A673 (cell line): ENCODE results near the gene EMC6. TPM values are rescaled to one million over a fixed set of nuclear protein-coding genes. Genes with fewer than 3 reads are reported as not detected.

Experiments
- BruUV-seq: library from RNA; stranded (reverse); fragments of 400-500 nt; replicated peaks from 2 replicates; lab custom pipeline; 2021; lab: Mats Ljungman, UMichigan
- CTCF ChIA-PET: fragments of 300-600 bp; sonication (Branson Sonifier 250); formaldehyde crosslinking; loops from one replicate; lab custom pipeline; 2022; ENCODE audit warnings: antibody characterized with exemption; lab: Charles Lee
- POLR2A ChIA-PET: fragments of 300-600 bp; sonication (Branson Sonifier 250); formaldehyde crosslinking; loops from one replicate; lab custom pipeline; 2022; ENCODE audit warnings: antibody characterized with exemption; ENCODE audit not compliant: low non-redundant PET; lab: Charles Lee
- DNase-seq: peaks from one replicate; pipeline ENCODE4 v3.0.0-alpha.2; 2015; ENCODE audit warnings: low spot score
- H3K27ac ChIP-seq: fragments of 200-600 bp; sonication (generic); 2 replicates; pipeline ENCODE4 v1.5.1; 2016; ENCODE audit warnings: mixed run types, low read depth, mild to moderate bottlenecking, mixed read lengths, antibody characterized with exemption, low read length; ENCODE audit not compliant: poor library complexity, severe bottlenecking
- H3K27me3 ChIP-seq: fragments of 200-600 bp; sonication (generic); replicated peaks from 2 replicates; pipeline ENCODE4 v1.6.1; 2017; ENCODE audit warnings: mixed run types, low read depth, mild to moderate bottlenecking, mixed read lengths, antibody characterized with exemption, low read length; ENCODE audit not compliant: insufficient read depth, poor library complexity
- H3K36me3 ChIP-seq: fragments of 200-600 bp; sonication (generic); 2 replicates; pipeline ENCODE4 v1.6.1; 2016; ENCODE audit warnings: mixed run types, mild to moderate bottlenecking, mixed read lengths, antibody characterized with exemption, low read length; ENCODE audit not compliant: insufficient read depth, poor library complexity, severe bottlenecking
- H3K4me1 ChIP-seq: fragments of 200-600 bp; sonication (generic); 2 replicates; pipeline ENCODE4 v1.6.1; 2017; ENCODE audit warnings: mixed run types, mild to moderate bottlenecking, mixed read lengths, antibody characterized with exemption, low read length; ENCODE audit not compliant: insufficient read depth, poor library complexity, severe bottlenecking
- H3K4me3 ChIP-seq: fragments of 200-600 bp; sonication (generic); 2 replicates; pipeline ENCODE4 v1.5.1; 2016; ENCODE audit warnings: low read depth, mixed run types, mild to moderate bottlenecking, mixed read lengths, low read length; ENCODE audit not compliant: poor library complexity, severe bottlenecking
- H3K9me3 ChIP-seq: fragments of 200-600 bp; sonication (generic); 2 replicates; pipeline ENCODE4 v1.6.1; 2016; ENCODE audit warnings: mixed run types, low read depth, mild to moderate bottlenecking, mixed read lengths, antibody characterized with exemption, low read length; ENCODE audit not compliant: poor library complexity, severe bottlenecking
- EZH2 ChIP-seq: fragments of 200-600 bp; sonication (generic); IDR thresholded peaks from 2 replicates; pipeline ENCODE4 v1.6.1; 2017; ENCODE audit warnings: borderline replicate concordance, low read depth, mild to moderate bottlenecking, mixed read lengths, antibody characterized with exemption, low read length; ENCODE audit not compliant: poor library complexity, severe bottlenecking
- intact Hi-C: fragments of 100-400 bp; cut with micrococcal nuclease; formaldehyde crosslinking; loops from one replicate; pipeline ENCODE4 v1.10.0; 2022; ENCODE audit not compliant: unreplicated experiment
- total RNA-seq: library from RNA; stranded (reverse); gene quantifications from 2 replicates; pipeline ENCODE4 v1.2.3, GENCODE V29; 2021
- TF ChIP-seq, protein P1 (sequence below): fragments of 300-800, 200-600 bp; sonication (generic); conservative IDR thresholded peaks from 2 replicates; pipeline ENCODE4 v1.5.1; 2017; ENCODE audit warnings: low read depth, mild to moderate bottlenecking, antibody characterized with exemption, low read length, moderate library complexity, mixed read lengths

Gene EMC6
- total RNA-seq, 1 experiment from 2014 or later: 70.9 TPM

DNA sequence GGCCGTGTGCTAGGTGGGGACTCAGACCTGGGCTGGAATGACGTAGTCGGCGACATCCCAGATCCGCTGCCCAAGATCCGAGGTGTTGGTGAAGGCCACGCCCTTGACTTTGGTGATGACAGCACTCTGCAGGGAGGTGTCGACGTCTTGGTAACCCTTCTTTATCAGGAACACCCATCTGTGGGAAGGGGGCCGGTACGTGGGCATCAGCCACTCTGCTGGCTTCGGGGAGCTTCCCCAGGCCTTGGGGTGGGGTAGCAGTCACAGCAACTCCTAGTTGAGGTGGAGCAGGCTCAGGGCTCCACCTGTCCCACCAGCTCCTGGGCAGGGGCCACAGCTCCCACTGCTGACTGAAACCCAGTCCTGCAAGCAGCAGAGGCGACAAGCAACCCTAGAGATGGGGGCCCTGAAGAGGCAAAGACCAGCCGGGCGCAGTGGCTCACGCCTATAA, 23.0 kb downstream of the EMC6 start:
- peaks cover 21% of the 10 kb centered on the region for H3K27me3 ChIP-seq
- intact Hi-C loops: no loop called here
- no peaks in the 10 kb centered on the region for H3K36me3 ChIP-seq
- DNase-seq: no peak
- TF ChIP-seq EZH2: no peak
- TF ChIP-seq, protein P1, sequence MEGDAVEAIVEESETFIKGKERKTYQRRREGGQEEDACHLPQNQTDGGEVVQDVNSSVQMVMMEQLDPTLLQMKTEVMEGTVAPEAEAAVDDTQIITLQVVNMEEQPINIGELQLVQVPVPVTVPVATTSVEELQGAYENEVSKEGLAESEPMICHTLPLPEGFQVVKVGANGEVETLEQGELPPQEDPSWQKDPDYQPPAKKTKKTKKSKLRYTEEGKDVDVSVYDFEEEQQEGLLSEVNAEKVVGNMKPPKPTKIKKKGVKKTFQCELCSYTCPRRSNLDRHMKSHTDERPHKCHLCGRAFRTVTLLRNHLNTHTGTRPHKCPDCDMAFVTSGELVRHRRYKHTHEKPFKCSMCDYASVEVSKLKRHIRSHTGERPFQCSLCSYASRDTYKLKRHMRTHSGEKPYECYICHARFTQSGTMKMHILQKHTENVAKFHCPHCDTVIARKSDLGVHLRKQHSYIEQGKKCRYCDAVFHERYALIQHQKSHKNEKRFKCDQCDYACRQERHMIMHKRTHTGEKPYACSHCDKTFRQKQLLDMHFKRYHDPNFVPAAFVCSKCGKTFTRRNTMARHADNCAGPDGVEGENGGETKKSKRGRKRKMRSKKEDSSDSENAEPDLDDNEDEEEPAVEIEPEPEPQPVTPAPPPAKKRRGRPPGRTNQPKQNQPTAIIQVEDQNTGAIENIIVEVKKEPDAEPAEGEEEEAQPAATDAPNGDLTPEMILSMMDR: no peak
- ChIA-PET POLR2A (no interaction called here), CTCF (no interaction called here)
- peaks cover 7% of the 10 kb centered on the region for H3K4me1 ChIP-seq
- H3K4me3 ChIP-seq: no peak overlapping the region
- H3K9me3 ChIP-seq: no peaks in the 10 kb centered on the region
- no TSS peak for BruUV-seq
- H3K27ac ChIP-seq: no peak overlapping the region

GRCh38 chr17:3692346-3692745, 23.7 kb downstream of the EMC6 start:
- no peak for TF ChIP-seq EZH2
- TF ChIP-seq, protein P1: peak; percentile 19; the same call in 1 of the 2 replicates
- H3K36me3 ChIP-seq: no peaks in the 10 kb centered on the region
- no peak overlapping the region for H3K4me3 ChIP-seq
- H3K27ac ChIP-seq: no peak overlapping the region
- ChIA-PET CTCF (no interaction called here), POLR2A (no interaction called here)
- no peaks in the 10 kb centered on the region for H3K9me3 ChIP-seq
- peaks cover 7% of the 10 kb centered on the region for H3K4me1 ChIP-seq
- no peak for DNase-seq
- intact Hi-C loops: no loop called here
- peaks cover 24% of the 10 kb centered on the region for H3K27me3 ChIP-seq
- no TSS peak for BruUV-seq

DNA sequence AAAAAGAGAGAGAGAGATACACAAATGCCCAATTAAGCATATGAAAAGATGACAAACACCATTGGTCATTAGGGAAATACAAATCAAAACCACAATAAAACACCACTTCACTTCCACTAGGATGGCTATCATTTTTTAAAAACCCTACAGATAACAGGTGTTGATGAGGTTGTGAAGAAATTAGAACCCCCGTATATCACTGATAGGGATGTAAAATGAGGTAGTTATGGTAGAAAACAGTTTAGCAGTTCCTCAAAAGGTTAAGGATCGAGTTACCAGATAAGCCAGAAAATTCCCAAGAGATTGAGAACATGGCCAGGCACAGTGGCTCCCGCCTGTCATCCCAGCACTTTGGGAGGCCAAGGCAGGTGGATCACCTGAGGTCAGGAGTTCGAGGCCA, 24.5 kb downstream of the EMC6 start:
- H3K4me1 ChIP-seq: peaks cover 7% of the 10 kb centered on the region
- no peaks in the 10 kb centered on the region for H3K36me3 ChIP-seq
- H3K27ac ChIP-seq: no peak overlapping the region
- ChIA-PET CTCF (no interaction called here), POLR2A (no interaction called here)
- no peaks in the 10 kb centered on the region for H3K9me3 ChIP-seq
- intact Hi-C loops: no loop called here
- no peak for DNase-seq
- TF ChIP-seq, protein P1: no peak
- TF ChIP-seq EZH2: no peak
- peaks cover 24% of the 10 kb centered on the region for H3K27me3 ChIP-seq
- H3K4me3 ChIP-seq: no peak overlapping the region
- no TSS peak for BruUV-seq
